GM18511 (cell line): ENCODE data around the gene OTUB2.

ENCODE experiments used
- ATAC-seq: cut with Tn5 transposase; IDR thresholded peaks from one replicate; pipeline ENCODE4 v1.9.1; 2021; ENCODE audit warnings: mild to moderate bottlenecking, moderate library complexity; ENCODE audit not compliant: unreplicated experiment

OTUB2 gene

GRCh38 chr14:94038921-94039629 lies 12.9 kb downstream of the OTUB2 start:
- no peak for ATAC-seq

- no peak for ATAC-seq
Observed at GRCh38 chr14:94040247-94040646, 14.1 kb downstream of the OTUB2 start.

GRCh38 chr14:94040796-94041195 lies 14.7 kb downstream of the OTUB2 start:
- ATAC-seq: no peak

GRCh38 chr14:94041551-94042346 lies 15.6 kb downstream of the OTUB2 start:
- ATAC-seq: no peak

GRCh38 chr14:94042433-94043091 lies 16.4 kb downstream of the OTUB2 start:
- no peak for ATAC-seq

DNA sequence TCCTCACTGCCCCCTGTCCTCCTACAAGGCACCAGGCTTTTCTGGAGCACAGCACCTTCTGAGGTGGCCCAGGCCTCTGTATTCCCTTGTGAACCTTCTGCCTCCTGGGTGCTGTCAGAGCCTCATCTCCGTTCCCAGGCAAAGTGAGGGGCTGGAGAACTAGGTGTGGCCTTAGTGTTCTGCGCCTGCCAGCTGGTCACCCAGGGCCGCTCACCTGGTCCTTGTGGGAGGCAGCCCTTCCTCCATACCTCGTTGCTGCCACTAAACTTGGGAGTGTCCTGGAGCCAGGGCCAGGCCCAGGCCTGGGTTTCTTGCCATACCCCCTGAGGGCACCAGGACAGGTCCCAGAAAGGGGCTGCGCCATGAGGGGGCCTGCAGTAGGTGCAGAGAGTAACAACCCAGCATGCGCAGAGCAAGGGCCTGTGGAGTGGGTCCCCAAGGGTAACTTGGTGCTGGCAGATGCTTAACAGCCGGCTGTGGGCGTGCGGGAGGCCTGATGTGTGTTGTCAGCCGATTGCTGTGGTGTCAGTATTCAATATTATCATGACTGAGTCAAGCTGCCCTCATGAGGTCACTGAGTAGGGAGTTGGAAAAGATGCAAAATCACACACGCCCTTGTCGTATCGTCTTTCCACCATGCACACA lies 17.1 kb downstream of the OTUB2 start:
- ATAC-seq: no peak

GRCh38 chr14:94043756-94044475 lies 17.8 kb downstream of the OTUB2 start:
- ATAC-seq: no peak

DNA sequence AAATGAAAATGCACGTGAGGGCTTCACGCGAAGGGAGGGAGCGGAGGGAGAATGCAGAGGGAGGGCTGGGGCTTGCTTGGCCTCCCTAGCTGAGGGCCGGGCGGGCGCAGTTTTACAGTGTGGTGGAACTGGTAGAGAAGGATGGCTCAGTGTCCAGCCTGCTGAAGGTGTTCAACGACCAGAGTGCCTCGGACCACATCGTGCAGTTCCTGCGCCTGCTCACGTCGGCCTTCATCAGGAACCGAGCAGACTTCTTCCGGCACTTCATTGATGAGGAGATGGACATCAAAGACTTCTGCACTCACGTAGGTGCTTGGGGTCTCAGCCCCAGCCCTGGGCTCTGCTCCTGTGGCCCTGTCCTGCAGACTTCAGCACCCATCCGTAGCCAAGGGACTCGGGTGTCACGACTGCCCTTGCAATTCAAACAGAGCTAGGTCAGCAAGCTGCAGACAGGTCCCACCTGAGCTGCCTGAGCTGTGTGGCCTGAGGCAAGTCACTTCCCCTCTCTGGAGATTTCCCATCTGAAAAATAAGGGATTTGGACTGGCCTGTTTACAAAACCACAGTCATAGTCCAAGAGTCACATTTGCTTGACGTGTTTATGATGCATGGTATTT lies 18.4 kb downstream of the OTUB2 start:
- no peak for ATAC-seq

DNA sequence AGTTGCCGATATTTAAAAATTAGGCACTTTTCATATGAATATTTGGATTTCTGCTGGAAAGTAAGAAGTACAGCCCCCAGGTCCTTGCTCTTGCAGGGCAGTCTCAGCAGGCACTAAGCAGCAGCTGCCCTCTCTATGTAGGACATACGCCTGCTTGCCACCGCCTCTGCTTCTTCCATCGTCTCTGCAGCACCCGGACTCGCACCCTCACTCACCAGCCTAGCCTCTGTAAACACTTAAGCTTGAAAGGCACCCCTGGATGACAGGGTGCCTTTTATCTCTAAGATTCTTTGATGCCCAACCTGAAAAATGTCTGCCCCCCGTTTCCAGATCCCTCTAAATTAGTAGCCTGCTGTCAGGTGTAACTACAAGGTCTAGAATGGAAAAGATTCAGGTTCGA lies 19.0 kb downstream of the OTUB2 start:
- ATAC-seq: no peak

GRCh38 chr14:94045563-94046345 lies 19.6 kb downstream of the OTUB2 start:
- ATAC-seq: no peak

- no peak for ATAC-seq
Observed at GRCh38 chr14:94046696-94047250, 20.6 kb downstream of the OTUB2 start.

- no peak for ATAC-seq
Observed at GRCh38 chr14:94047581-94047980, 21.4 kb downstream of the OTUB2 start.

- ATAC-seq: no peak
Observed at GRCh38 chr14:94048691-94049624, 22.8 kb downstream of the OTUB2 start.

GRCh38 chr14:94049625-94050023 lies 23.5 kb downstream of the OTUB2 start:
- no peak for ATAC-seq

DNA sequence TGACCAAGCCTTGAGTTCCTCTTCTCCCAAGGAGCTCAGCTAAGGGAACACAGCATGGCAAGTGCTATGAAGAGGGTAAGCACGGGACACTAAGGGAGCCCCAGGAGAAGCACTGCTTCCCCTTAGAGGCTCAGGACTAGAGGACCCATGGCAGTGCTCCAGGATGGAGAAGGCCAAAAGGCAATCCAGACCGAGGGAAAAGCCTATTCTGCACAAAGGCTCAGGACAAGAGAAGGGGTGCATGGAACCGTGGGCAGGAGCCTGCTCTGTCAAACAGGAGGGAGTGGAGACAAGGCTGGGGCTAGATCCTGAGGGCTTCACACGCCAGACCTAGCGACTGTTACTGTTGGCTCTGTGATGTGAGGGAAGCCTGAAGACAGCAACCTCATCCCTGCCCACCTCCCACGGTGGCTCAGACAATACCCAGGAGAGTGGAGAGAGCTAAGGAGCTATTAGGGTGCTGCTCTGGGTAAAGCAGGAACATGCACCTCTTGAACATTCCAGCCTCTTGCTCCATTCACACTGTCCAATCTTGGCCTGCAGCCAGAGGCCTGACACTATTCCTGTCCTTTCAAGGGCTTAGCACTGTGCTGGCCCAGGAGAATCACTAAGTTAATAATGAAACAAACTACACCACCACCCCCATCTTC lies 24.2 kb downstream of the OTUB2 start:
- ATAC-seq: no peak

DNA sequence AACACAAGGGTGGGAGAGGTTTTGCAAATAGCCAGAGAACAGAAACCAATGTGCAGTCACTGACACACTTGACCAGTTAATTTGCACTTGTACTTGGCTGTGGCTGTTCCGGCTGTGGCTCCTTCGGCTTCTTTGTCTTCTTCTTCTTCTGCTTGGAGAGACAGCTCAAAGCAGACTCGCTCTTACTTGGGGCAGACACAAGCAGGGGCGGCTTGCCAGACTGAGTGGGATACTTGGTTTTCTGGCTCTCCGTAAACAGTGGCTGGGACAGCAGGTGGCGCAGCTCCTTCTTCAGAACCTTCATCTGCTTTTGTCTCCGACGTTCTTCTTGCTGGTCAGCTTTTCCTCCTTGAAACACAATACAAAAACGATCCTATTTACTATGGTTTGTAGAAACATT lies 25.0 kb downstream of the OTUB2 start:
- no peak for ATAC-seq

DNA sequence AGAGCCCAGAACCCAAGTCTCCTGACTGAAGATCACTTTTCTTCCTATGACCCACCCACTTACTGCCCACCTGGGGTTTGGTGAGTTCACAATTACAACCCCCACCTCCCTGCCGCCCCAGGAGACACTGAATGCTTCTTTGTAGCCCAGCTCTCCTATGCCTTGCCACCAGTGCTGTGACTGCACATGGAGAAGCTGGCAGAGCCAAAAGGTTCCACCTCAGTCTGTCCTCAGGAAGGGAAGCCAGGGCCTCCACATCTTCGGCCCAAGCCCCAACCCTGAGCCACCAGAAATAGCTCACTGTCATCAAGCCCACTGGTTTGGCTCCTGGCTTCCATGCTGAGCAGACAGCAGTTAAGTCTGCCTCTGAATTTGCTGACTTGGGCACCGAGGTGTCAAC lies 25.6 kb downstream of the OTUB2 start:
- ATAC-seq: no peak

GRCh38 chr14:94052199-94052598 lies 26.1 kb downstream of the OTUB2 start:
- no peak for ATAC-seq
